GM12874 (cell line): ENCODE measurements around the gene FYB2.

Source experiments
- CTCF ChIP-seq: IDR thresholded peaks from 2 replicates; pipeline ENCODE4 v1.5.1; 2011; ENCODE audit warnings: low read depth, mild to moderate bottlenecking, control low read depth, low read length, moderate library complexity; ENCODE audit not compliant: insufficient read depth

FYB2 gene

GRCh38 chr1:56833088-56833487 lies 13.9 kb upstream of the FYB2 start:
- TF ChIP-seq CTCF: no peak

- TF ChIP-seq CTCF: peak; percentile 85
Observed at GRCh38 chr1:56831871-56832693, 12.9 kb upstream of the FYB2 start.

GRCh38 chr1:56830052-56830451 lies 10.8 kb upstream of the FYB2 start:
- TF ChIP-seq CTCF: no peak

- no peak for TF ChIP-seq CTCF
Observed at GRCh38 chr1:56827711-56828110, 8.5 kb upstream of the FYB2 start.

GRCh38 chr1:56825436-56825835 lies 6.2 kb upstream of the FYB2 start:
- TF ChIP-seq CTCF: no peak

GRCh38 chr1:56824938-56825337 lies 5.7 kb upstream of the FYB2 start:
- no peak for TF ChIP-seq CTCF

- no peak for TF ChIP-seq CTCF
Observed at GRCh38 chr1:56824271-56824670, 5.1 kb upstream of the FYB2 start.
